Pons (tissue), 1 donor: ENCODE measurements around the gene DPM1.
"Not testable (repeated sequence)": the region's sequence is repeated elsewhere in the genome, so short reads cannot be mapped to it uniquely, and the experiment has no call there.

Experiments
- DNase-seq: peaks from one replicate; pipeline ENCODE4 v3.0.0-alpha.2; 2016; ENCODE audit warnings: low spot score

The DPM1 gene

GRCh38 chr20:50978533-50978932 lies 20.2 kb upstream of the DPM1 start:
- DNase-seq = not testable (repeated sequence)

- no peak for DNase-seq
These were observed 19.0 kb upstream of the DPM1 start for GRCh38 chr20:50977066-50978021.

GRCh38 chr20:50975701-50976330 lies 17.5 kb upstream of the DPM1 start:
- no peak for DNase-seq

- no peak for DNase-seq
These were observed 11.6 kb upstream of the DPM1 start for GRCh38 chr20:50969912-50970311.

- DNase-seq = no peak
These were observed 11.1 kb upstream of the DPM1 start for GRCh38 chr20:50969435-50969834.

GRCh38 chr20:50968289-50968688 lies 10.0 kb upstream of the DPM1 start:
- no peak for DNase-seq

GRCh38 chr20:50967586-50967985 lies 9.3 kb upstream of the DPM1 start:
- no peak for DNase-seq

- no peak for DNase-seq
These were observed 1.3 kb upstream of the DPM1 start for GRCh38 chr20:50959543-50960126.

GRCh38 chr20:50958615-50959542 lies 547 bp upstream of the DPM1 start, which contains the start of gene MOCS3:
TSS of gene MOCS3 (plus strand) at chr20:50958818. CDS start at chr20:50958843, 25 bp downstream.
- peak; percentile 96 for DNase-seq

GRCh38 chr20:50957276-50957675 lies 1.1 kb downstream of the DPM1 start:
- no peak for DNase-seq

GRCh38 chr20:50953821-50954220 lies 4.5 kb downstream of the DPM1 start:
- DNase-seq = no peak

- no peak for DNase-seq
These were observed 5.1 kb downstream of the DPM1 start for GRCh38 chr20:50953196-50953595.

GRCh38 chr20:50948132-50948785 lies 10.1 kb downstream of the DPM1 start:
- no peak for DNase-seq

- DNase-seq = no peak
These were observed 15.3 kb downstream of the DPM1 start for GRCh38 chr20:50943069-50943468.

- no peak for DNase-seq
These were observed 24.7 kb downstream of the DPM1 start for GRCh38 chr20:50933589-50933988.

GRCh38 chr20:50932691-50933280 lies 25.5 kb downstream of the DPM1 start:
- DNase-seq = no peak

GRCh38 chr20:50932016-50932485 lies 26.3 kb downstream of the DPM1 start:
- no peak for DNase-seq

GRCh38 chr20:50931306-50932015 lies 26.9 kb downstream of the DPM1 start, which contains the start of gene ADNP:
TSS of gene ADNP (minus strand) at chr20:50931437. CDS start at chr20:50903996, 27,441 bp downstream.
- DNase-seq = peak; percentile 97

- peak; percentile 16 for DNase-seq
These were observed 27.4 kb downstream of the DPM1 start for GRCh38 chr20:50930976-50931305.
